Fibroblast of lung (primary cell): ENCODE data around the gene CERS2. TPM values are rescaled to one million over a fixed set of nuclear protein-coding genes. Genes with fewer than 3 reads are reported as not detected.
A peak's percentile ranks its signal among the peaks of the same experiment; 100 is the strongest.
"Not testable (repeated sequence)": the region's sequence is repeated elsewhere in the genome, so short reads cannot be mapped to it uniquely, and the experiment has no call there.

Experiments used
- DNase-seq, 2 donors: peaks; one replicate each; pipeline versions ENCODE4 v3.0.0 to v3.0.0-alpha.2; 2010; ENCODE audit warnings: low read depth in 2 of 2
- H2AFZ ChIP-seq: 2 replicates; pipeline ENCODE4 v1.5.1; 2012; ENCODE audit warnings: low read length, control low read depth, inconsistent platforms
- H3K27ac ChIP-seq: 2 replicates; pipeline ENCODE4 v1.5.1; 2011; ENCODE audit warnings: low read length, control low read depth; ENCODE audit not compliant: insufficient read depth
- H3K27me3 ChIP-seq: 2 replicates; pipeline ENCODE4 v1.5.1; 2011; ENCODE audit warnings: mild to moderate bottlenecking, low read length; ENCODE audit not compliant: control insufficient read depth, insufficient read depth
- H3K36me3 ChIP-seq: 2 replicates; pipeline ENCODE4 v1.5.1; 2011; ENCODE audit warnings: low read length; ENCODE audit not compliant: control insufficient read depth, insufficient read depth
- H3K4me1 ChIP-seq: 2 replicates; pipeline ENCODE4 v1.5.1; 2011; ENCODE audit warnings: low read length; ENCODE audit not compliant: control insufficient read depth, insufficient read depth; ENCODE audit errors: extremely low read depth
- H3K4me2 ChIP-seq: 2 replicates; pipeline ENCODE4 v1.5.1; 2011; ENCODE audit warnings: low read length, control low read depth; ENCODE audit not compliant: insufficient read depth; ENCODE audit errors: extremely low read depth
- H3K4me3 ChIP-seq, 4 experiments: fragments of 200-600 bp in 1 of 4; sonication (generic) in 1 of 4; replicated peaks in 1 of 4; 2 replicates each; pipeline ENCODE4 v1.5.1; 2011 to 2016; ENCODE audit warnings: low read length in 4 of 4, low read depth in 3 of 4, mild to moderate bottlenecking in 3 of 4, control low read depth in 2 of 4, inconsistent platforms in 1 of 4, mixed read lengths in 1 of 4; ENCODE audit not compliant: insufficient read depth in 1 of 4; ENCODE audit errors: control extremely low read depth in 1 of 4
- H3K79me2 ChIP-seq: 2 replicates; pipeline ENCODE4 v1.5.1; 2012; ENCODE audit warnings: mild to moderate bottlenecking, low read length, inconsistent platforms; ENCODE audit not compliant: control insufficient read depth, insufficient read depth
- H3K9ac ChIP-seq: 2 replicates; pipeline ENCODE4 v1.5.1; 2011; ENCODE audit warnings: mild to moderate bottlenecking, low read length, control low read depth; ENCODE audit not compliant: insufficient read depth
- H3K9me3 ChIP-seq: 2 replicates; pipeline ENCODE4 v1.5.1; 2012; ENCODE audit warnings: low read depth, low read length; ENCODE audit not compliant: control insufficient read depth, insufficient read depth
- H4K20me1 ChIP-seq: 2 replicates; pipeline ENCODE4 v1.5.1; 2011; ENCODE audit warnings: low read length; ENCODE audit not compliant: control insufficient read depth, insufficient read depth; ENCODE audit errors: extremely low read depth
- EZH2 ChIP-seq: IDR thresholded peaks from 2 replicates; pipeline ENCODE4 v1.5.1; 2012; ENCODE audit warnings: low read length, control low read depth, mild to moderate bottlenecking; ENCODE audit errors: missing control alignments
- polyA plus RNA-seq, 2 donors: library from polyadenylated mRNA; depleted of rRNA in 1 of 2; stranded (reverse) in 1 of 2; unstranded in 1 of 2; fragments of >200 nt; gene quantifications; 2 replicates each; pipeline ENCODE4 v1.2.1, GENCODE V29; 2011 to 2012; ENCODE audit warnings: missing spikeins in 1 of 2
- total RNA-seq: library from RNA; depleted of rRNA; stranded (reverse); fragments of >200 nt; gene quantifications from 2 replicates; pipeline ENCODE4 v1.2.1, GENCODE V29; 2014
- TF ChIP-seq, protein P1 (sequence below), 2 donors: IDR thresholded peaks in 1 of 2; conservative IDR thresholded peaks in 1 of 2; 1 replicate in 1 of 2; 2 replicates in 1 of 2; pipeline ENCODE4 v1.5.1; 2011 to 2012; ENCODE audit warnings: low read length in 2 of 2, control low read depth in 1 of 2, inconsistent platforms in 1 of 2, low read depth in 1 of 2, mild to moderate bottlenecking in 1 of 2

Gene CERS2
- total and polyA plus RNA-seq, 2 donors (not counting 1 experiment from before 2014, with no cell fraction given), result 190 to 254 TPM

- no peaks in the 10 kb centered on the region for H3K4me1 ChIP-seq
- H2AFZ ChIP-seq, result no peak overlapping the region
- no peaks in the 10 kb centered on the region for H3K27me3 ChIP-seq
- peaks cover 18% of the 10 kb centered on the region for H3K36me3 ChIP-seq
- no peak overlapping the region for H3K27ac ChIP-seq
- H4K20me1 ChIP-seq, result no peaks in the 10 kb centered on the region
- DNase-seq, result no peak
- H3K4me2 ChIP-seq, result no peak overlapping the region
- H3K9me3 ChIP-seq, result no peaks in the 10 kb centered on the region
- no peak for TF ChIP-seq EZH2
- TF ChIP-seq, protein P1, sequence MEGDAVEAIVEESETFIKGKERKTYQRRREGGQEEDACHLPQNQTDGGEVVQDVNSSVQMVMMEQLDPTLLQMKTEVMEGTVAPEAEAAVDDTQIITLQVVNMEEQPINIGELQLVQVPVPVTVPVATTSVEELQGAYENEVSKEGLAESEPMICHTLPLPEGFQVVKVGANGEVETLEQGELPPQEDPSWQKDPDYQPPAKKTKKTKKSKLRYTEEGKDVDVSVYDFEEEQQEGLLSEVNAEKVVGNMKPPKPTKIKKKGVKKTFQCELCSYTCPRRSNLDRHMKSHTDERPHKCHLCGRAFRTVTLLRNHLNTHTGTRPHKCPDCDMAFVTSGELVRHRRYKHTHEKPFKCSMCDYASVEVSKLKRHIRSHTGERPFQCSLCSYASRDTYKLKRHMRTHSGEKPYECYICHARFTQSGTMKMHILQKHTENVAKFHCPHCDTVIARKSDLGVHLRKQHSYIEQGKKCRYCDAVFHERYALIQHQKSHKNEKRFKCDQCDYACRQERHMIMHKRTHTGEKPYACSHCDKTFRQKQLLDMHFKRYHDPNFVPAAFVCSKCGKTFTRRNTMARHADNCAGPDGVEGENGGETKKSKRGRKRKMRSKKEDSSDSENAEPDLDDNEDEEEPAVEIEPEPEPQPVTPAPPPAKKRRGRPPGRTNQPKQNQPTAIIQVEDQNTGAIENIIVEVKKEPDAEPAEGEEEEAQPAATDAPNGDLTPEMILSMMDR (conservative IDR thresholded peaks at IDR 0.05 in 1 of 2, IDR thresholded peaks at IDR 0.05 in 1 of 2; ENCODE audit: low read depth in 1 of 2, low read length in 2 of 2), result no peak
- no peak overlapping the region for H3K9ac ChIP-seq
- no peaks in the 10 kb centered on the region for H3K79me2 ChIP-seq
- no peak overlapping the region for H3K4me3 ChIP-seq
Measured at GRCh38 chr1:150944856-150945255, 29.8 kb downstream of the CERS2 start.

GRCh38 chr1:150931773-150932172 lies 42.9 kb downstream of the CERS2 start:
- DNase-seq, result peak; percentile 18 to 39
- Histone ChIP-seq H3K9ac (no peak overlapping the region), H2AFZ (no peak overlapping the region), H4K20me1 (no peaks in the 10 kb centered on the region), H3K27me3 (no peaks in the 10 kb centered on the region), H3K4me3 (no peak overlapping the region), H3K36me3 (peaks cover 4% of the 10 kb centered on the region), H3K79me2 (peaks cover 8% of the 10 kb centered on the region), H3K9me3 (no peaks in the 10 kb centered on the region), H3K4me1 (no peaks in the 10 kb centered on the region), H3K27ac (no peak overlapping the region), H3K4me2 (no peak overlapping the region)
- no peak for TF ChIP-seq EZH2
- TF ChIP-seq, protein P1 (conservative IDR thresholded peaks at IDR 0.05 in 1 of 2, IDR thresholded peaks at IDR 0.05 in 1 of 2; ENCODE audit: low read depth in 1 of 2, low read length in 2 of 2), result no peak

DNA sequence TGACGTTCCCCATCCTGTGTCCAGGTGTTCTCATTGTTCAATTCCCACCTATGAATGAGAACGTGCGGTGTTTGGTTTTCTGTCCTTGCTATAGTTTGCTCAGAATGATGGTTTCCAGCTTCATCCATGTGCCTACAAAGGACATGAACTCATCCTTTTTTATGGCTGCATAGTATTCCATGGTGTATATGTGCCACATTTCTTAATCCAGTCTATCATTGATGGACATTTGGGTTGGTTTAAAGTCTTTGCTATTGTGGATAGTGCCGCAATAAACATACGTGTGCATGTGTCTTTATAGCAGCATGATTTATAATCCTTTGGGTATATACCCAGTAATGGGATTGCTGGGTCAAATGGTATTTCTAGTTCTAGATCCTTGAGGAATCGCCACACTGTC lies 45.9 kb downstream of the CERS2 start:
- H3K27ac ChIP-seq, H3K27me3 ChIP-seq, H3K4me2 ChIP-seq, H3K4me1 ChIP-seq, DNase-seq, H2AFZ ChIP-seq, H3K36me3 ChIP-seq, H3K9ac ChIP-seq, H3K9me3 ChIP-seq, H4K20me1 ChIP-seq, H3K4me3 ChIP-seq: not testable (repeated sequence)
- peaks cover 12% of the 10 kb centered on the region for H3K79me2 ChIP-seq
